IPS-18c (cell line): ENCODE measurements around the gene DNALI1.
"Not testable (repeated sequence)": the region's sequence is repeated elsewhere in the genome, so short reads cannot be mapped to it uniquely, and the experiment has no call there.

Source experiments
- H3K4me3 ChIP-seq: 2 replicates; pipeline ENCODE4 v1.7.0; 2013; ENCODE audit warnings: low read depth, mild to moderate bottlenecking, low read length, moderate library complexity; ENCODE audit not compliant: insufficient read depth
- H3K9me3 ChIP-seq: one replicate; pipeline ENCODE4 v1.6.1; 2013; ENCODE audit warnings: mild to moderate bottlenecking, low read length, moderate library complexity; ENCODE audit not compliant: control insufficient read depth, insufficient read depth

DNALI1 gene

GRCh38 chr1:37545019-37545418 is 11.7 kb upstream of the DNALI1 start:
- H3K9me3 ChIP-seq = no peaks in the 10 kb centered on the region
- no peak overlapping the region for H3K4me3 ChIP-seq

GRCh38 chr1:37549341-37549740 is 7.4 kb upstream of the DNALI1 start:
- no peak overlapping the region for H3K4me3 ChIP-seq
- H3K9me3 ChIP-seq = no peaks in the 10 kb centered on the region

GRCh38 chr1:37553598-37553926 is 3.2 kb upstream of the DNALI1 start:
- Histone ChIP-seq H3K9me3 (no peaks in the 10 kb centered on the region), H3K4me3 (peak overlapping the region; percentile 85)

GRCh38 chr1:37553927-37554808 is 2.6 kb upstream of the DNALI1 start, which contains the start of gene SNIP1:
Gene SNIP1, minus strand, starts transcription at chr1:37554293. Its CDS starts 64 bp downstream, at chr1:37554229.
- Histone ChIP-seq H3K4me3 (peak within 1 kb of the TSS; percentile 85), H3K9me3 (no peaks in the 10 kb centered on the region)

GRCh38 chr1:37557402-37557801 is 662 bp downstream of the DNALI1 start:
- Histone ChIP-seq H3K9me3 (no peaks in the 10 kb centered on the region), H3K4me3 (peak overlapping the region; percentile 37; the same call in 1 of the 2 replicates)

GRCh38 chr1:37558411-37558810 is 1.7 kb downstream of the DNALI1 start:
- H3K9me3 ChIP-seq = no peaks in the 10 kb centered on the region
- H3K4me3 ChIP-seq = no peak overlapping the region

GRCh38 chr1:37559080-37559479 is 2.3 kb downstream of the DNALI1 start:
- Histone ChIP-seq H3K4me3 (no peak overlapping the region), H3K9me3 (no peaks in the 10 kb centered on the region)

GRCh38 chr1:37559957-37560379 is 3.2 kb downstream of the DNALI1 start:
- not testable (repeated sequence) for H3K4me3 ChIP-seq, H3K9me3 ChIP-seq

GRCh38 chr1:37560401-37561132 is 3.8 kb downstream of the DNALI1 start:
- Histone ChIP-seq H3K4me3 (no peak overlapping the region), H3K9me3 (no peaks in the 10 kb centered on the region)

- no peaks in the 10 kb centered on the region for H3K9me3 ChIP-seq
- no peak overlapping the region for H3K4me3 ChIP-seq
These were observed 4.7 kb downstream of the DNALI1 start for GRCh38 chr1:37561133-37562132.

GRCh38 chr1:37562984-37563383 is 6.2 kb downstream of the DNALI1 start:
- H3K4me3 ChIP-seq = no peak overlapping the region

GRCh38 chr1:37564892-37565291 is 8.2 kb downstream of the DNALI1 start:
- H3K4me3 ChIP-seq = no peak overlapping the region
- no peaks in the 10 kb centered on the region for H3K9me3 ChIP-seq

More at GRCh38 chr1:37562984-37563383, 6.2 kb downstream of the DNALI1 start:
- no peaks in the 10 kb centered on the region for H3K9me3 ChIP-seq

GRCh38 chr1:37567023-37567422 is 10.3 kb downstream of the DNALI1 start:
- Histone ChIP-seq H3K9me3 (no peaks in the 10 kb centered on the region), H3K4me3 (no peak overlapping the region)

GRCh38 chr1:37570528-37571334 is 14.0 kb downstream of the DNALI1 start:
- Histone ChIP-seq H3K9me3 (no peaks in the 10 kb centered on the region), H3K4me3 (no peak overlapping the region)

- Histone ChIP-seq H3K4me3 (no peak overlapping the region), H3K9me3 (no peaks in the 10 kb centered on the region)
These were observed 18.2 kb downstream of the DNALI1 start for GRCh38 chr1:37574834-37575480.

GRCh38 chr1:37575692-37576091 is 19.0 kb downstream of the DNALI1 start:
- Histone ChIP-seq H3K4me3 (no peak overlapping the region), H3K9me3 (no peaks in the 10 kb centered on the region)
